22Rv1 (cell line): Measurements from ENCODE around the gene ATP1A1.

Experiments
- ZFX ChIP-seq: fragments of 450-650 bp; IDR thresholded peaks from 2 replicates; pipeline ENCODE4 v1.6.1; 2017; ENCODE audit warnings: antibody characterized with exemption, borderline replicate concordance
- TF ChIP-seq, protein P1 (sequence below): fragments of 450-650 bp; IDR thresholded peaks from 2 replicates; pipeline ENCODE4 v1.5.1; 2017; ENCODE audit warnings: mild to moderate bottlenecking

DNA sequence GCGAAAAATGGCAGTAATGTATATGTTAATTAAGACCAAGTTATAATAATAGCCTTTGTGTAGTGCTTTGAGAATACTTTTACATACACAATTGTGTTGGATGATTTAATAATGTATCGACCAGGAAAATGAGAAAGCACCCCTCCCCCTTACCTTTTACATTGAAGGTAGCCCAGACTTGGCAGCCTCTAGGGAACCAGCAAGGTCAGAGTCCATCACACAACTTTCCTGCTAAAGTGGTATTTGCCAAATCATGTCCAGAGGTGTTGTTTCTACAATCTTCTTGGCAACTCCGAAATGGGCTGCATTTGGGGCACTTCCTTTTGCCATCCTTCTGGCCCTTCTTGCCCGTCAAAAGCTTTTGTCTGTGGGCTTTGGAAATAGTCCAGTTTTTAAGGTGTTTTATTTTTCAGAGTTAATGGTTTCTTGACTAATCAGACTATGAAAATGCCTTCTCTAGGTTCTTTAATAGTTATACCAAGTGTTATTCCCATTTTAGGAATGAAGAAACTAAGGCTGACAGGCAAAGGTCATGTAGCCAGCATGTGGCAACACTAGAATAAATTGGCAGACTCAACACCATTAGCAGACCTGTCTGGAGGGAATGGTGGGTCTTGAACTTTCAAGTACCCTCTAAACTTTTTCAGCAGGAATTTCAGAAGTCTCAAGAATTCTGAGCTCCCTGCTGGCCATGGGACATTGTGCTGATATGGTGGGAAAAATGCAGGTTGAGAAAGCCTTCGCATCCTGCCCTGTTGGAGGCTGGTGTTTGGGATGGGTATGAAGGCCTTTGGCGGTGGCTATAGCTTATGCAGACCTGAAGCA is 6.8 kb downstream of the ATP1A1 start:
- TF ChIP-seq, protein P1, sequence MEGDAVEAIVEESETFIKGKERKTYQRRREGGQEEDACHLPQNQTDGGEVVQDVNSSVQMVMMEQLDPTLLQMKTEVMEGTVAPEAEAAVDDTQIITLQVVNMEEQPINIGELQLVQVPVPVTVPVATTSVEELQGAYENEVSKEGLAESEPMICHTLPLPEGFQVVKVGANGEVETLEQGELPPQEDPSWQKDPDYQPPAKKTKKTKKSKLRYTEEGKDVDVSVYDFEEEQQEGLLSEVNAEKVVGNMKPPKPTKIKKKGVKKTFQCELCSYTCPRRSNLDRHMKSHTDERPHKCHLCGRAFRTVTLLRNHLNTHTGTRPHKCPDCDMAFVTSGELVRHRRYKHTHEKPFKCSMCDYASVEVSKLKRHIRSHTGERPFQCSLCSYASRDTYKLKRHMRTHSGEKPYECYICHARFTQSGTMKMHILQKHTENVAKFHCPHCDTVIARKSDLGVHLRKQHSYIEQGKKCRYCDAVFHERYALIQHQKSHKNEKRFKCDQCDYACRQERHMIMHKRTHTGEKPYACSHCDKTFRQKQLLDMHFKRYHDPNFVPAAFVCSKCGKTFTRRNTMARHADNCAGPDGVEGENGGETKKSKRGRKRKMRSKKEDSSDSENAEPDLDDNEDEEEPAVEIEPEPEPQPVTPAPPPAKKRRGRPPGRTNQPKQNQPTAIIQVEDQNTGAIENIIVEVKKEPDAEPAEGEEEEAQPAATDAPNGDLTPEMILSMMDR: no peak
- no peak for TF ChIP-seq ZFX
